ENCODE data around the gene TLR6.

Gene TLR6

DNA sequence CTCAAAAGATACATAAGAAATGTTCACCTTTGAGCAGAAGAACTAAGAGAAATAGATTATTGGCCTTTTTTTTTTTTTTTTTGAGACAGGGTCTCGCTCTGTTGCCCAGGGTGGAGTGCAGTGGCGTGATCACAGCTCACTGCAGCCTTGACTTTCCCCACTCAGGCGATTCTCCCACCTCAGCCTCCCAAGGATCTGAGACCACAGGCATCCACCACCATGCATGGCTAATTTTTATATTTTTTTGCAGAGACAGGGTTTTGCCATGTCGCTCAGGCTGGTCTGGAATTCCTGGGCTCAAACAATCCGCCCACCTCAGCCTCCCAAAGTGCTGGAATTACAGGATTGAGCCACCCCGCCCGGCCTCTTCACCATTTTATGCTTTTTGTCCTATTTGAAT is 2.9 kb upstream of the TLR6 start:
- TF ChIP-seq CTCF (IDR thresholded peaks at IDR 0.05; ENCODE audit: control insufficient read depth, extremely low read depth, insufficient read depth), result no peak
- H3K4me3 ChIP-seq (ENCODE audit: low read depth, low read length), result no peak overlapping the region
- no peak for DNase-seq (ENCODE audit: low read depth)

DNA sequence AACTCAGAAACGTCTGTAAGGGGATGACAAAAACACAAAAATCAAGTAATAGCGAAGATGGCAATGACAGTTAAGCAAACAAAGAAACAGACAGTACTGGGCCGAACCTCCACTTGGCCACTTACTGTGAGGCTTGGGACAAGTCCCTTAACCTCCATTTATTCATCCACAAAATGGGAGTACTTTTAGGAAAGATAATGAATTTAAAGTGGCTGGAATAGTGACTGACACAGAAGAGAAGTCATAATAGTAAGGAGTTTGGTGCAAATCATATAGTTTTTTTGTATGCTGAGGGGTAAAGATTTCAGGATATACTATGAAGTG is 1.4 kb upstream of the TLR6 start:
- no peak overlapping the region for H3K4me3 ChIP-seq (ENCODE audit: low read depth, low read length)
- TF ChIP-seq CTCF (IDR thresholded peaks at IDR 0.05; ENCODE audit: control insufficient read depth, extremely low read depth, insufficient read depth), result no peak
- no peak for DNase-seq (ENCODE audit: low read depth)

GRCh38 chr4:38857354-38858096 is 908 bp upstream of the TLR6 start:
- no peak for DNase-seq (ENCODE audit: low read depth)
- no peak overlapping the region for H3K4me3 ChIP-seq (ENCODE audit: low read depth, low read length)

DNA sequence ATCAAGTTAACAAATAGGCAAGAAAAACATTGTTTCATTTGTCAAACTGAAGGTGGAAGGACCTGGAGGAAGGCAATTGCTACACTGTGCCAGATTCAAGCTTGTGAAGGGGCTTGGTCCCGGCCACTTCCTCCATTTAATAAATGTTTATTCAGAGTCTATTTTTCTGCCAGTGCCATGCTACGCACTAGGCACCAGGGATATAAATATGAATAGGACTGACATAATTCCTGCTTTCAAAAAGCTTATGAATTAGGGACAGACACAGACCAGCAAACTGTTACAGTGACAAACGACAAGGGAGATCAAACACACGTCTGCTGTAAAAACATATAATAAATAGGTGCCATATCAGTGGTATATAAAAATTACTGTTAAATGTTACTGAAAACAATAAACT is 571 bp downstream of the TLR6 start:
- no peak for TF ChIP-seq CTCF (IDR thresholded peaks at IDR 0.05; ENCODE audit: control insufficient read depth, extremely low read depth, insufficient read depth)
- no peak overlapping the region for H3K4me3 ChIP-seq (ENCODE audit: low read depth, low read length)
- no peak for DNase-seq (ENCODE audit: low read depth)

More at GRCh38 chr4:38857354-38858096, 908 bp upstream of the TLR6 start:
- no peak for TF ChIP-seq CTCF (IDR thresholded peaks at IDR 0.05; ENCODE audit: control insufficient read depth, extremely low read depth, insufficient read depth)

DNA sequence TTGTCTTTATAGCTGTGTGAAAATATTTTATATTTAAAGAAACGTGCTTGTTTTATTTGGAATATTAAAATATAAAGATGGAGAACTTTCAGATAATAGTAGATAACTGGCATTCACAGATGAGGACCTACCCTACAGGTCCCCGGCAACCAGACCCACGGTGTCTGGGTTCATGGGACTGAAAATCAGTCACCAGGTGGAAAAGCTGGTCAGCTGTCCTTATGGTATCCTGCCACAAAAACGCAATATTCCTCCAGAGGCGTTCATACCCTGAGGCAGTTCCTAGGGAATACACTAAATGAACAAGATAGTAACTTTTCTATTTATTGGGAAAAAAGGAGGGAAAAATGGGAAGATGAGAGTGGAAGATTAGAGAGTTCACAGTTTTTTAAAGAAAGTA is 1.2 kb downstream of the TLR6 start:
- TF ChIP-seq CTCF (IDR thresholded peaks at IDR 0.05; ENCODE audit: control insufficient read depth, extremely low read depth, insufficient read depth), result no peak
- no peak overlapping the region for H3K4me3 ChIP-seq (ENCODE audit: low read depth, low read length)
- no peak for DNase-seq (ENCODE audit: low read depth)

DNA sequence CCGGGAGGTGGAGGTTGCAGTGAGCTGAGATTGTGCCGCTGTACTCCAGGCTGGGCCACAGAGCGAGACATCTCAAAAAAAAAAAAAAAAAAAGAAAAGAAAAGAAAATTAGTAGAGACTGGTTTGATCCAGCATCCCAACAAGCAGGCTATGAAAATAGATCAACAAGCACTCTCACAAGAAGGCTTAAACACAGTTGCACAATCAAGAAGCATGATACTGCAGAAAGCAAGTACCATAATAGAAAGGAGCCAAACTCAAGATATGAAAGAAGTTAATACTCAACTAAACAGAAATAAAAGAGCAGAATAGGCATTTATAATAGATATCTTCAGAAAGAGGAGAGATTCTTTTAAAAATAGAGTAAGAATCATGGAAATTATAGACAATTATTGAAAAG is 10.6 kb downstream of the TLR6 start:
- DNase-seq (ENCODE audit: low read depth), result no peak
- H3K4me3 ChIP-seq (ENCODE audit: low read depth, low read length), result no peak overlapping the region
- TF ChIP-seq CTCF (IDR thresholded peaks at IDR 0.05; ENCODE audit: control insufficient read depth, extremely low read depth, insufficient read depth), result no peak

DNA sequence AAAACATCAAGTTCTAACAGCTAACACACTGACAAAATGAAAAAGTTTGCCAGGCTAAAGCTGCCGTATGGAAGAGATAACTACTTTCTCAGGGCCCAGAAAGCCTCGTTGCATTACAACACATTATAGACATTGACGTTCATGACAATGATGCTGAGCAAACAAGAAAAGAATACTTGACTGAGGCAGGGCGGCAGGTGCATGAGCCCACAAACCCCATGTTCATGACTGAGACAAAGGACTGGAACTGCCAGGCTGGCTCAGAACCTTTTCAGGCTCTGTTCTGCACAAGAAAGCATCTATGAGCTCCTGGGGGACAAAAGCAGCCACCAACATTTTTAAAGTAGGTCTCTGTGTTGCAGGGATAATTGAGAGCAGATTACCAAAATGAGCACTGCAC is 13.6 kb downstream of the TLR6 start:
- H3K4me3 ChIP-seq (ENCODE audit: low read depth, low read length), result no peak overlapping the region
- no peak for TF ChIP-seq CTCF (IDR thresholded peaks at IDR 0.05; ENCODE audit: control insufficient read depth, extremely low read depth, insufficient read depth)
- no peak for DNase-seq (ENCODE audit: low read depth)

Data from LNCaP clone FGC (cell line).